ENCODE results near the gene DERA.

DNA sequence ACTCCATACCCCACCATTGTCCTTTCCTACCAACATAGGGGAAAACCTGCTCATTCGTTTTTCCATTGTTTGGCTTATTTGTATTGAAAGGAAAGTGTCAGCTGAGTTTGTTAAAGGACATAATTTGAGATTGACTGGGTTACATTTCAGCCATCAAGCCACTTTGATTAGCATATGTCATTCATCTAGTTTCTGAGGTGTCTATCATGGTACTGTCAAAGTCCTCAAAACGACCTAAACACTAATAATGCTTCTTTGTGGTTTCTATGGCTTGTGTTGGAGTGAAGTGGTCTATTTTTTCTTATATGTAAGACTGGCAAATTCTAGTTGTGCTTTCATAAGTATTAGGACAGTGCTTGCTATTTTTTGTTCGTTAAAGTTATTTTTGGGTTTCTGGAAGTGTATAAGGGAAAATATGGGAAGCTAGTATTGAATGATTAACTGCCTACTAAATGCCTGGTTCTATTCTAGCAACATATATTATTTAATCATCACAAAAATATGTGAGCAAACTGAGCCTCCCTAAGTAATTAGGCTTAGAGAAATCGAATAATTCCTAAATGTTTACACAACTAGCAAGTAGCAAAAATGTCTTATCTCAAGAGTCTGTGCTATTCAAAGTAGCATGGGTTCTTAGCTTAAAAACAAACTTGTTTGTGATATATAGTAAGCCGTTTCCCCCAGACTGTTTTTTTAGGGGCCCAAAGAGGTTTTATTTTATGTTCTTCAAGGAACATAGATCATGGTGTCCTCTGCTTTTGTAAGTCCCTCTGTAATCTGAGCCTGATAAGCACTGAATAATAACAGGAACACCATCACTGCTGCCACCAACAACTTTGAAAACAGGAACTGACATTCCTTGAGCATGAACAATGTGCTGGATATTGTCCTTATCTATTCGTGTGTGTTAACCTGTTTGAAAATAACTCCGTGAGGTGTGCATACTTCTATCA is 67.1 kb downstream of the DERA start:
- TF ChIP-seq, protein P1, sequence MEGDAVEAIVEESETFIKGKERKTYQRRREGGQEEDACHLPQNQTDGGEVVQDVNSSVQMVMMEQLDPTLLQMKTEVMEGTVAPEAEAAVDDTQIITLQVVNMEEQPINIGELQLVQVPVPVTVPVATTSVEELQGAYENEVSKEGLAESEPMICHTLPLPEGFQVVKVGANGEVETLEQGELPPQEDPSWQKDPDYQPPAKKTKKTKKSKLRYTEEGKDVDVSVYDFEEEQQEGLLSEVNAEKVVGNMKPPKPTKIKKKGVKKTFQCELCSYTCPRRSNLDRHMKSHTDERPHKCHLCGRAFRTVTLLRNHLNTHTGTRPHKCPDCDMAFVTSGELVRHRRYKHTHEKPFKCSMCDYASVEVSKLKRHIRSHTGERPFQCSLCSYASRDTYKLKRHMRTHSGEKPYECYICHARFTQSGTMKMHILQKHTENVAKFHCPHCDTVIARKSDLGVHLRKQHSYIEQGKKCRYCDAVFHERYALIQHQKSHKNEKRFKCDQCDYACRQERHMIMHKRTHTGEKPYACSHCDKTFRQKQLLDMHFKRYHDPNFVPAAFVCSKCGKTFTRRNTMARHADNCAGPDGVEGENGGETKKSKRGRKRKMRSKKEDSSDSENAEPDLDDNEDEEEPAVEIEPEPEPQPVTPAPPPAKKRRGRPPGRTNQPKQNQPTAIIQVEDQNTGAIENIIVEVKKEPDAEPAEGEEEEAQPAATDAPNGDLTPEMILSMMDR (IDR thresholded peaks at IDR 0.05) = no peak
- TF ChIP-seq EZH2phosphoT487 (IDR thresholded peaks at IDR 0.05) = no peak
